Loucy (cell line): ENCODE results near the gene GCK.

Source experiments
- H2AFZ ChIP-seq: fragments of 200-600 bp; sonication (generic); 2 replicates; pipeline ENCODE4 v1.6.0; 2016; ENCODE audit warnings: antibody characterized with exemption, mild to moderate bottlenecking, low read length, moderate library complexity
- H3F3A ChIP-seq: fragments of 200-600 bp; 2 replicates; pipeline ENCODE4 v1.6.0; 2016; ENCODE audit warnings: antibody characterized with exemption, low read depth, mild to moderate bottlenecking
- H3K27me3 ChIP-seq: fragments of 200-600 bp; sonication (generic); 2 replicates; pipeline ENCODE4 v1.6.1; 2014; ENCODE audit warnings: low read length, mild to moderate bottlenecking; ENCODE audit not compliant: insufficient read depth, poor library complexity, severe bottlenecking
- H3K36me3 ChIP-seq: fragments of 200-600 bp; sonication (generic); 2 replicates; pipeline ENCODE4 v1.6.1; 2016; ENCODE audit warnings: low read length; ENCODE audit not compliant: insufficient read depth
- H3K4me1 ChIP-seq: fragments of 200-600 bp; sonication (generic); 2 replicates; pipeline ENCODE4 v1.5.1; 2014; ENCODE audit warnings: low read length, mild to moderate bottlenecking; ENCODE audit not compliant: insufficient read depth, poor library complexity, severe bottlenecking
- H3K4me2 ChIP-seq: fragments of 200-600 bp; sonication (generic); 2 replicates; pipeline ENCODE4 v1.6.0; 2014; ENCODE audit warnings: antibody characterized with exemption, low read length, low read depth, mild to moderate bottlenecking; ENCODE audit not compliant: poor library complexity, severe bottlenecking
- H3K4me3 ChIP-seq: fragments of 200-600 bp; sonication (generic); 2 replicates; pipeline ENCODE4 v1.5.1; 2014; ENCODE audit warnings: low read length, mild to moderate bottlenecking, mixed read lengths; ENCODE audit not compliant: poor library complexity, severe bottlenecking
- H3K79me2 ChIP-seq: fragments of 200-600 bp; sonication (generic); 2 replicates; pipeline ENCODE4 v1.6.1; 2014; ENCODE audit warnings: low read length; ENCODE audit not compliant: insufficient read depth
- H3K9ac ChIP-seq: fragments of 200-600 bp; sonication (generic); 2 replicates; pipeline ENCODE4 v1.6.0; 2014; ENCODE audit warnings: mild to moderate bottlenecking, low read depth, low read length, moderate library complexity; ENCODE audit not compliant: poor library complexity, severe bottlenecking
- H3K9me2 ChIP-seq: fragments of 200-600 bp; sonication (generic); replicated peaks from 2 replicates; pipeline ENCODE4 v1.6.1; 2016; ENCODE audit warnings: low read depth, low read length, mixed read lengths
- H3K9me3 ChIP-seq: fragments of 200-600 bp; sonication (generic); 2 replicates; pipeline ENCODE4 v1.6.1; 2014; ENCODE audit warnings: mild to moderate bottlenecking, antibody characterized with exemption, low read length, low read depth; ENCODE audit not compliant: insufficient read depth
- H4K20me1 ChIP-seq: fragments of 200-600 bp; sonication (generic); 2 replicates; pipeline ENCODE4 v1.6.0; 2014; ENCODE audit warnings: antibody characterized with exemption, low read length, mild to moderate bottlenecking; ENCODE audit not compliant: insufficient read depth, poor library complexity, severe bottlenecking
- CTCF ChIP-seq: fragments of 200-600 bp; sonication (generic); conservative IDR thresholded peaks from 2 replicates; pipeline ENCODE4 v1.5.1; 2014; ENCODE audit warnings: mild to moderate bottlenecking, antibody characterized with exemption, low read length
- EZH2phosphoT487 ChIP-seq: fragments of 200-600 bp; IDR thresholded peaks from 2 replicates; pipeline ENCODE4 v1.6.1; 2018; ENCODE audit warnings: antibody characterized with exemption, mild to moderate bottlenecking, moderate library complexity, borderline replicate concordance

GCK gene

GRCh38 chr7:44158096-44158872 lies 31.0 kb downstream of the GCK start:
- TF ChIP-seq CTCF (no peak), EZH2phosphoT487 (no peak)
- no peak overlapping the region for H2AFZ ChIP-seq
- H3K4me1 ChIP-seq, result no peaks in the 10 kb centered on the region
- no peak overlapping the region for H3K4me2 ChIP-seq
- no peaks in the 10 kb centered on the region for H3K27me3 ChIP-seq
- no peak overlapping the region for H3K4me3 ChIP-seq
- no peaks in the 10 kb centered on the region for H3F3A ChIP-seq
- no peaks in the 10 kb centered on the region for H3K9me2 ChIP-seq
- no peaks in the 10 kb centered on the region for H3K79me2 ChIP-seq
- H3K9me3 ChIP-seq, result no peaks in the 10 kb centered on the region
- H3K9ac ChIP-seq, result no peak overlapping the region
- H3K36me3 ChIP-seq, result no peaks in the 10 kb centered on the region
- no peaks in the 10 kb centered on the region for H4K20me1 ChIP-seq

GRCh38 chr7:44157116-44158080 lies 31.8 kb downstream of the GCK start:
- H3F3A ChIP-seq, result no peaks in the 10 kb centered on the region
- no peaks in the 10 kb centered on the region for H3K27me3 ChIP-seq
- H4K20me1 ChIP-seq, result no peaks in the 10 kb centered on the region
- TF ChIP-seq EZH2phosphoT487 (no peak), CTCF (no peak)
- H3K9ac ChIP-seq, result no peak overlapping the region
- H3K4me3 ChIP-seq, result no peak overlapping the region
- no peaks in the 10 kb centered on the region for H3K79me2 ChIP-seq
- no peaks in the 10 kb centered on the region for H3K4me1 ChIP-seq
- H2AFZ ChIP-seq, result no peak overlapping the region
- no peak overlapping the region for H3K4me2 ChIP-seq
- no peaks in the 10 kb centered on the region for H3K36me3 ChIP-seq
- no peaks in the 10 kb centered on the region for H3K9me3 ChIP-seq
- H3K9me2 ChIP-seq, result no peaks in the 10 kb centered on the region

GRCh38 chr7:44156453-44157010 lies 32.7 kb downstream of the GCK start:
- Histone ChIP-seq H3K9me2 (no peaks in the 10 kb centered on the region), H3K79me2 (no peaks in the 10 kb centered on the region), H3K4me2 (no peak overlapping the region), H2AFZ (no peak overlapping the region), H3K4me1 (no peaks in the 10 kb centered on the region), H3K36me3 (no peaks in the 10 kb centered on the region), H4K20me1 (no peaks in the 10 kb centered on the region), H3K4me3 (no peak overlapping the region), H3F3A (no peaks in the 10 kb centered on the region), H3K27me3 (no peaks in the 10 kb centered on the region), H3K9me3 (no peaks in the 10 kb centered on the region), H3K9ac (no peak overlapping the region)
- TF ChIP-seq CTCF (no peak), EZH2phosphoT487 (no peak)
